A673 (cell line): Measurements from ENCODE around the gene UNC13C.

ENCODE experiments used
- EZH2 ChIP-seq: fragments of 200-600 bp; sonication (generic); IDR thresholded peaks from 2 replicates; pipeline ENCODE4 v1.6.1; 2017; ENCODE audit warnings: borderline replicate concordance, low read depth, mild to moderate bottlenecking, mixed read lengths, antibody characterized with exemption, low read length; ENCODE audit not compliant: poor library complexity, severe bottlenecking
- TF ChIP-seq, protein P1 (sequence below): fragments of 300-800, 200-600 bp; sonication (generic); conservative IDR thresholded peaks from 2 replicates; pipeline ENCODE4 v1.5.1; 2017; ENCODE audit warnings: low read depth, mild to moderate bottlenecking, antibody characterized with exemption, low read length, moderate library complexity, mixed read lengths

DNA sequence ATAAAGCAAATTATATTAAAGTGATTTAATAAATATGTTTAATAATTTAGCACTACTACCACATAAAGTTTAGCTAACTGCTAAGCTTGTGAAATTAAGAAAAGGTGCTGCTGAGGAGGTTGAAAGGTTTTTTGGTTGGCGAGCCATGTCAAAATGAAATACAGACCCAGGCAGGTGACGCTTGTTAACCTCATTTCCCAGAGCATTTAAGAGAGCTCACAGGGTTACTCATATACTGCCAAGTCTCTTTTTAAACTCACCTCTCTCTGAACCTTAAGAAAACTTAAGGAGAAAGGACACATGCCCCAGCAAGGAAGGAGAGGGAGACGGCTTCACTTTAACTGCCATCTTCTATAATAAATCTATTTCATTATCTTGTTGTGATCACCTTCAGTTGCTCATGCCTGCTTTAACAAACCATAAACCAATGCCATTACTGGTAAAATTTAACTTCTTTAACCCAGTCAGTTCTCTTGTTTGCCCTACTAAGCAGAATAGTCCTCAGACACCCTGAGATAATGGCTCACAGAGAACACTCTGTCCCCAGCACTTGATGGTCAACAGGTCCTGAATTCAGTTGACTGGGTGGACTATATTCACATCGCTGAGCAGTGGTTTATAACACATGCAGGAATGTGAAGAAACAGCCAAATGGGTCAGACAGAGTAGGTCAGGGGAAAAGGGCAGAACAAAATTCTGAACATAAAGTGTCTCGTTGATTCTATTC lies 540.1 kb downstream of the UNC13C start:
- TF ChIP-seq, protein P1, sequence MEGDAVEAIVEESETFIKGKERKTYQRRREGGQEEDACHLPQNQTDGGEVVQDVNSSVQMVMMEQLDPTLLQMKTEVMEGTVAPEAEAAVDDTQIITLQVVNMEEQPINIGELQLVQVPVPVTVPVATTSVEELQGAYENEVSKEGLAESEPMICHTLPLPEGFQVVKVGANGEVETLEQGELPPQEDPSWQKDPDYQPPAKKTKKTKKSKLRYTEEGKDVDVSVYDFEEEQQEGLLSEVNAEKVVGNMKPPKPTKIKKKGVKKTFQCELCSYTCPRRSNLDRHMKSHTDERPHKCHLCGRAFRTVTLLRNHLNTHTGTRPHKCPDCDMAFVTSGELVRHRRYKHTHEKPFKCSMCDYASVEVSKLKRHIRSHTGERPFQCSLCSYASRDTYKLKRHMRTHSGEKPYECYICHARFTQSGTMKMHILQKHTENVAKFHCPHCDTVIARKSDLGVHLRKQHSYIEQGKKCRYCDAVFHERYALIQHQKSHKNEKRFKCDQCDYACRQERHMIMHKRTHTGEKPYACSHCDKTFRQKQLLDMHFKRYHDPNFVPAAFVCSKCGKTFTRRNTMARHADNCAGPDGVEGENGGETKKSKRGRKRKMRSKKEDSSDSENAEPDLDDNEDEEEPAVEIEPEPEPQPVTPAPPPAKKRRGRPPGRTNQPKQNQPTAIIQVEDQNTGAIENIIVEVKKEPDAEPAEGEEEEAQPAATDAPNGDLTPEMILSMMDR = no peak
- TF ChIP-seq EZH2 = no peak
